WI38 (cell line): ENCODE measurements around the gene CPN1.
"Not testable (repeated sequence)": the region's sequence is repeated elsewhere in the genome, so short reads cannot be mapped to it uniquely, and the experiment has no call there.

ENCODE experiments used
- H3K4me3 ChIP-seq: 2 replicates; pipeline ENCODE4 v1.5.1; 2011; ENCODE audit warnings: low read depth, mild to moderate bottlenecking, control low read depth, low read length
- CTCF ChIP-seq: IDR thresholded peaks from 2 replicates; pipeline ENCODE4 v1.5.1; 2012; ENCODE audit warnings: low read depth, mild to moderate bottlenecking, control low read depth, low read length

The CPN1 gene

GRCh38 chr10:100021322-100021721, 60.3 kb downstream of the CPN1 start:
- no peak overlapping the region for H3K4me3 ChIP-seq
- no peak for TF ChIP-seq CTCF

- no peak for TF ChIP-seq CTCF
Observed at GRCh38 chr10:100020886-100021253, 60.8 kb downstream of the CPN1 start.

GRCh38 chr10:100020142-100020885, 61.4 kb downstream of the CPN1 start:
- no peak overlapping the region for H3K4me3 ChIP-seq
- no peak for TF ChIP-seq CTCF

More at GRCh38 chr10:100020886-100021253, 60.8 kb downstream of the CPN1 start:
- H3K4me3 ChIP-seq, result no peak overlapping the region

GRCh38 chr10:100019787-100020141, 61.9 kb downstream of the CPN1 start:
- no peak overlapping the region for H3K4me3 ChIP-seq
- no peak for TF ChIP-seq CTCF

- TF ChIP-seq CTCF, result no peak
- H3K4me3 ChIP-seq, result no peak overlapping the region
Observed at GRCh38 chr10:100014071-100014762, 67.5 kb downstream of the CPN1 start.

GRCh38 chr10:100013621-100014020, 68.0 kb downstream of the CPN1 start:
- no peak overlapping the region for H3K4me3 ChIP-seq
- no peak for TF ChIP-seq CTCF

DNA sequence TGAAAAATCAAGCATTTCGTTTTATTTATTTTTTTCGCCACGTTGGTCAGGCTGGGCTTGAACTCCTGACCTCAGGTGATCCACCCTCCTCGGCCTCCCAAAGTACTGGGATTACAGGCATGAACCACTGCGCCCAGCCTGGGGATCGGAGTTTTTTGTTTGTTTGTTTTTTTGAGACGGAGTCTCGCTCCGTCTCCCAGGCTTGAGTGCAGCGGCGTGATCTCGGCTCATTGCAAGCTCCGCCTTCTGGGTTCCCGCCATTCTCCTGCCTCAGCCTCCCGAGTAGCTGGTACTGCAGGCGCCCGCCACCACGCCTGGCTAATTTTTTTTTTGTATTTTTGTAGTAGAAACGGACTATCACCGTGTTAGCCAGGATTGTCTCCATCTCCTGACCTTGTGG, 69.8 kb downstream of the CPN1 start:
- not testable (repeated sequence) for H3K4me3 ChIP-seq
